GM12873 (cell line): ENCODE measurements around the gene SAMD9L.

ENCODE experiments used
- TF ChIP-seq, protein P1 (sequence below): IDR thresholded peaks from 2 replicates; pipeline ENCODE4 v1.5.1; 2012; ENCODE audit warnings: low read depth, mild to moderate bottlenecking, moderate library complexity, low read length, control low read depth; ENCODE audit not compliant: insufficient read depth; ENCODE audit errors: missing control alignments

The SAMD9L gene

DNA sequence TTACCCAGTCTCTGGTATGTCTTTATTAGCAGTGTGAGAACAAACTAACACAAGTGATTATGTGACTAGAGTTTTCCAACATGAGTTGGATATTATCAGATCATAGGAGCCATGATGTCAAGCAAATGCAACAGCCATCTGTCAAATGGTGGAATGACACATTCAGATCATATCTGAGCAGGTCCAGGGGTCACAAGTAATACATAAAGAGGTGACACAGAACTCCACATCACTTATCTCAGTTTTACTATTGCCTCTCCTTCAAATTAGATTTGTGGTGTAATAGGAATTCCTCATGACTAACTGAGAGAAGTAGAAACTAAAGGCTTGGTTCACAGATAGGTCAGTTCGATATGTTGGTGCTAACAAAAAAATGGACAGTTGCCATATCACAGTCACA lies 12.2 kb upstream of the SAMD9L start:
- TF ChIP-seq, protein P1, sequence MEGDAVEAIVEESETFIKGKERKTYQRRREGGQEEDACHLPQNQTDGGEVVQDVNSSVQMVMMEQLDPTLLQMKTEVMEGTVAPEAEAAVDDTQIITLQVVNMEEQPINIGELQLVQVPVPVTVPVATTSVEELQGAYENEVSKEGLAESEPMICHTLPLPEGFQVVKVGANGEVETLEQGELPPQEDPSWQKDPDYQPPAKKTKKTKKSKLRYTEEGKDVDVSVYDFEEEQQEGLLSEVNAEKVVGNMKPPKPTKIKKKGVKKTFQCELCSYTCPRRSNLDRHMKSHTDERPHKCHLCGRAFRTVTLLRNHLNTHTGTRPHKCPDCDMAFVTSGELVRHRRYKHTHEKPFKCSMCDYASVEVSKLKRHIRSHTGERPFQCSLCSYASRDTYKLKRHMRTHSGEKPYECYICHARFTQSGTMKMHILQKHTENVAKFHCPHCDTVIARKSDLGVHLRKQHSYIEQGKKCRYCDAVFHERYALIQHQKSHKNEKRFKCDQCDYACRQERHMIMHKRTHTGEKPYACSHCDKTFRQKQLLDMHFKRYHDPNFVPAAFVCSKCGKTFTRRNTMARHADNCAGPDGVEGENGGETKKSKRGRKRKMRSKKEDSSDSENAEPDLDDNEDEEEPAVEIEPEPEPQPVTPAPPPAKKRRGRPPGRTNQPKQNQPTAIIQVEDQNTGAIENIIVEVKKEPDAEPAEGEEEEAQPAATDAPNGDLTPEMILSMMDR: no peak

DNA sequence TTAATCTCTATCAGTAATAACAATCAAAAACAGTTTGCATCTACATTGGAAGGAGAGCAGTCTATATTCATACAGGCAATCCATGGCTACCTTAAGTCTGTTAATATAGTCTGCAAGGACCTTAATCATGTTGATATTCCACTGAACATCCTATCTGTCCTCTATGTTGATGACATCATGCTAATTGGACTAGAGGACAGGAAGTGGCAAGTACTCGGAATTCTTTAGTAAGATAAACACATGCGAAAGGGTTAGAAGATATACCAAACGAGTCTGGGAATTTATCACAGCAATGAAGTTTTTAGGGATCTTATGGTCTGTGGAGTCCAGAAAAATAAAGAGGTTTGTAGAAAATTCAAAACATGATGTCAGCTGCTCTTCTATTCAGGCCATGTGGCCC lies 11.3 kb upstream of the SAMD9L start:
- TF ChIP-seq, protein P1: no peak

DNA sequence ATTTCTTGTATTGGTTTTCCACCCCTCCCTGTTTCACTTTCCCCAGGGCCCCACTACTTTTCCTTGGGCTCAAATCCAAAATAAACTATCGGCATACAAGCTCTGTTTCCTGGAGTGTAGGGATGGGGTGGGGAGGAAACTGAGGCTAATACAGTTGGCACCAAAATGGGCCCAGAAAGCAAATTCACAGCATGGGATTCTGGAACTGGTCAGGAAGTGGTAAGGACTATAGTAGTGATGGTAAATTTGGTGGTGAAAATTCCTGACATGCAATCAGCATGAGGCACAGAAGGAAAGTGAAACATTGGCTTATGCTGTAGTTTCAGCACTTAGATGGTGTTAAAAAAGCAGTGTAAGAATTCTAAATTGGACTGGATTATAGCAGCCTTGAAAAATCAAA lies 8.7 kb upstream of the SAMD9L start:
- TF ChIP-seq, protein P1: no peak

DNA sequence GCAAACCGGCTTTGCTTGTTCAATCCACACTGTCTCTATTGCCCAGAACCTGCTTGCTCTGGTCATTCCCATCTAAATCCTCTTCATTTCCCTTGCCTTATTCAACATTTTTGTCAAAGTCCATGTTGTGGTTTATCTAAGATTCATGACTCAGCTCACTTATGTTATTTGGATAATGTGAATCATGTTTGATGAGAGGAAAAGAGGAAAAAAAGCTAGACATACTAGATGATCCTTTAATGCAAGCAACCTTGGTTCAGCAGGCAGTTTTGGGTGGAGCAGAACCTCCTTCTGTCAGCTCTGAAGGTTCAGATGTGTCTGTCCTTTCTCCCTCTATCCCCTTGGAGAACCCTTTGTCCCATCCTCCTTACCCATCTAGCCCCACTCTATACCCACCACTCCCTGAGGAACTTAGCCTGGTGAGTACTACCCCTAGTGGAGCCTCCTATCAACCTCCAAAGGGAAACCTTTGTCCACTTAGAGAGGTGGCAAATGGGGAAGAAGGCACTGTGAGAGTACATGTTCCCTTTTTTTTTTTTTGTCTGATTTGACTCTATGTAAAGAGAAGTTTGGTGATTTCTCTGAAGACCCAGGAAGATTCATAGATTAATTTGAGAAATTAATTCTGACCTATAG lies 2.1 kb upstream of the SAMD9L start:
- TF ChIP-seq, protein P1: no peak

DNA sequence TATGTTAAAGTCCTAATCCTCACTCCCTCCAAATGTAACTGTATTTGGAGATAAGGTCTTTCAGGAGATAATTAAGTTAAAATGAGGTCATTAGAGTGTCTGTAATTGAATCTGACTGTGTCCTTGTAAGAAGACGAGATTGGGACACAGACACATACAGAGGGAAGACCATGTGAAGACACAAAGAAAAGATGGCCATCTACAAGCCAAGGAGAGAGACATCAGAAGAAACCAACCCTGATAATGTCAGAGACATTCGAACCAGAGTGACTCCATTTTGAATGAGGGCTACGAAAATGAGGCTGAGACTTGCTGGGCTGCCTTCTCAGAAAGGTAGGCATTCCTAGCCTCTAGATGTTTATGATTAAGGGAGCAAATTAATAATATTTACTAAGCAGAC lies 542 bp upstream of the SAMD9L start:
- TF ChIP-seq, protein P1: no peak

DNA sequence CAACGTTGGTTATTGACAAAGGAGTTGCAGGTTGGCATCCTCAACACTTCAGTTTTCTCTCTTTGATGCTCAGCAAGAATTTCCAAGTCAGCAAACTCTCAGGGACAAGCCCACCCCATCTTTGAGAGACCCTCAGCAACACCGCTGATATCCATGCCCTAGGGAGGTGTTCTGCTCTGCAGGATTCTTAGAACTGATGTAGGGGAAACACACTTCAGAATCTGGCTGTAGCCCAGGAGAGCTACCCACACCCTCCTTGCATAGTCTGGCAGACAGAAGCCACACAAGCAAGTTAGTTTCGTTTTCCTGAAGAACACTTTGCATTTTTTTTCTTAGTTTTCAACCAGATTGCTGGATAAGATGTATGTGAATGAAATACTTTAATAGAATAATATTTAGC lies 822 bp downstream of the SAMD9L start:
- TF ChIP-seq, protein P1: no peak

DNA sequence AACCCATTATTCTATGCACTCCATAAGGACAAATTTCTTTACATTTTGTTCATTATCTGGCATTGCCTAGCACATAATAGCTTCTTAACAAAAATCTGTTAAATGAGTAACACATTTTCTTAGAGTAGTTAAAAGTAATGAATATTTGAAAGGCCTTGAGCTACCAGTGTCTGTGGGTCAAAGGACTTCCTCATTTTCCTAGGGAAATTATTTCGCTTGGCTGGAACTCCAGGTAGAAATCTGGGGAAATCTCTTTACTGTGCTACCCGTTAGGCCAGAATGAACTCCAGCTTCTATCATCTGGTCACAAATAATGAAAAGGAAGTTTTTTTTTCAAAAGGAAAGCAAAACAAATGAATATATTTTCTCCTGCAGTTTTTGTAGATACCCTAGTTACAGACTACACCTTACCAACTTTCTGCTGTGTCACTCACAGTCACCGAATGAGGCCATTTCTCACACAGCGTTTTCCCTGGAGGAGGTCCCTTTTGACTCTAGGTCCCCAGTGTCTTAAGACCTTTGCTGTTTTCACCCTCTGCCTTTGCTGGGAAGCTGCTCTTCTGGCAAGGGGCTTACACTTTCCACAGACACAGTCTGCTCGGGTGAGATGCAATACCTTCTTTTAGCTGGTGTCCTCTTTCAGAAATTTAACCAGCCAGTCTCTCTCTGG lies 1.6 kb downstream of the SAMD9L start:
- TF ChIP-seq, protein P1: no peak
